GM12864 (cell line): Measurements from ENCODE around the gene SMIM38.
"Not testable (repeated sequence)": the region's sequence is repeated elsewhere in the genome, so short reads cannot be mapped to it uniquely, and the experiment has no call there.

ENCODE experiments used
- DNase-seq: peaks from one replicate; pipeline ENCODE4 v3.0.0-alpha.2; 2011; ENCODE audit warnings: low read depth
- H3K4me3 ChIP-seq: 2 replicates; pipeline ENCODE4 v1.5.1; 2011; ENCODE audit warnings: mild to moderate bottlenecking, low read depth, low read length, control low read depth
- TF ChIP-seq, protein P1 (sequence below): IDR thresholded peaks from 2 replicates; pipeline ENCODE4 v1.5.1; 2011; ENCODE audit warnings: low read depth, mild to moderate bottlenecking, moderate library complexity, low read length, control low read depth, inconsistent platforms; ENCODE audit errors: missing control alignments

The SMIM38 gene

DNA sequence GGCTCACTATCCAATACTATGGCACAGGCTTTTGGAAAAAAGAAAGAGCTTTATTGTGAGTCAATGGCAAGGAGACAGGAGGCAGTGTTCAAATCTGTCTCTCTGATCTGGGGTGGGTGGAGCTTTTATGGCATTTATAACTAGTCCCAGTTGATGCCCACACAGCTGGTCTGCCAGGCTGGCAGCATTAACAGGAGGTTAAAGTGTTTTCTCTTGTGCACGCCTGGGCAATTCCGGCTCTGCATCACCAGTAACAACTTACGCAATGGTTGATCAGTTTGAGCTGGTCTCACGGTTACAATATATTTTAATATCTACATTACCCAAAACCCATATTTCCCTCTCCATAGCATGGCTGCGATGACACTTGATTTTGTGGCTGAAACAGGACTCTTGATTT is 15.1 kb upstream of the SMIM38 start:
- no peak overlapping the region for H3K4me3 ChIP-seq
- no peak for DNase-seq
- TF ChIP-seq, protein P1, sequence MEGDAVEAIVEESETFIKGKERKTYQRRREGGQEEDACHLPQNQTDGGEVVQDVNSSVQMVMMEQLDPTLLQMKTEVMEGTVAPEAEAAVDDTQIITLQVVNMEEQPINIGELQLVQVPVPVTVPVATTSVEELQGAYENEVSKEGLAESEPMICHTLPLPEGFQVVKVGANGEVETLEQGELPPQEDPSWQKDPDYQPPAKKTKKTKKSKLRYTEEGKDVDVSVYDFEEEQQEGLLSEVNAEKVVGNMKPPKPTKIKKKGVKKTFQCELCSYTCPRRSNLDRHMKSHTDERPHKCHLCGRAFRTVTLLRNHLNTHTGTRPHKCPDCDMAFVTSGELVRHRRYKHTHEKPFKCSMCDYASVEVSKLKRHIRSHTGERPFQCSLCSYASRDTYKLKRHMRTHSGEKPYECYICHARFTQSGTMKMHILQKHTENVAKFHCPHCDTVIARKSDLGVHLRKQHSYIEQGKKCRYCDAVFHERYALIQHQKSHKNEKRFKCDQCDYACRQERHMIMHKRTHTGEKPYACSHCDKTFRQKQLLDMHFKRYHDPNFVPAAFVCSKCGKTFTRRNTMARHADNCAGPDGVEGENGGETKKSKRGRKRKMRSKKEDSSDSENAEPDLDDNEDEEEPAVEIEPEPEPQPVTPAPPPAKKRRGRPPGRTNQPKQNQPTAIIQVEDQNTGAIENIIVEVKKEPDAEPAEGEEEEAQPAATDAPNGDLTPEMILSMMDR: no peak

GRCh38 chr11:69141742-69142141 is 14.0 kb upstream of the SMIM38 start:
- TF ChIP-seq, protein P1: no peak
- no peak for DNase-seq

GRCh38 chr11:69142895-69143294 is 12.8 kb upstream of the SMIM38 start:
- TF ChIP-seq, protein P1: no peak
- no peak overlapping the region for H3K4me3 ChIP-seq
- no peak for DNase-seq

More at GRCh38 chr11:69141742-69142141, 14.0 kb upstream of the SMIM38 start:
- H3K4me3 ChIP-seq: no peak overlapping the region

DNA sequence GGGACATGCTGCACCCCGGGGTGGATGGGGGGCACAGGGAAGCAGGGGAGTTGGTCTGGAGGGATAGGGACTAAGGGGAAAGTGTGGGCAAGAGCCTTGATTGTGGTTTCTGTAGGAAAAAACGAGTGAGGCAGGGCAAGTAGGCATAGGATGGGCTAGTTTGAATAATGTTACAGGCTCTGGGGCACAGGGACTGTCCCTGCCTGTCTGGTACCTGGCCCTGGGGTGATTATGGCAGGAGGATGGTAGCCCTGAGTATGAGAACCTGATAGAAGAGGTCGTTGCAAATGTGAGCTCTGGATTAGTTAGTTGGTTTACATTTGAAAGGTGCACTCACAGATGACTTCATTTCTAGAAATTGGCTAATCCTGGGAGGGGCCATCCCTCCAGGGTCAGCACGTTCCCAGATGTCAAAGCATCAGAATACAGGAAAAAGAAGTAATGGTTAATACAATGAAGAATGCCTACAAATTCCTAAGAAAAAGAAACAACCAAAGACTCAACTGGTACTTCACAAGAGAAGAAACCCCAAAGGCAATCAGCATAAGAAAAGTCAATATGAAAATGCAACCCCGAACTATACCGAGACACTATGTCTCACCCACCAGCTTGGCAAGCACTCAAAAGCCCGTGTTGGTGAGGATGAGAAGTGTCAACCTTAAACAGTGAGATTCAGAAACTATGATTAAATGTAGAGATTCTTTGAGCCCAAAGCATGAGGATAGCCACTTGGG is 11.3 kb upstream of the SMIM38 start:
- no peak overlapping the region for H3K4me3 ChIP-seq
- TF ChIP-seq, protein P1: no peak
- no peak for DNase-seq

GRCh38 chr11:69145050-69145380 is 10.7 kb upstream of the SMIM38 start:
- TF ChIP-seq, protein P1: no peak
- no peak overlapping the region for H3K4me3 ChIP-seq
- no peak for DNase-seq

- DNase-seq: no peak
- TF ChIP-seq, protein P1: no peak
- no peak overlapping the region for H3K4me3 ChIP-seq
These were observed 7.4 kb upstream of the SMIM38 start for GRCh38 chr11:69148377-69148762.

DNA sequence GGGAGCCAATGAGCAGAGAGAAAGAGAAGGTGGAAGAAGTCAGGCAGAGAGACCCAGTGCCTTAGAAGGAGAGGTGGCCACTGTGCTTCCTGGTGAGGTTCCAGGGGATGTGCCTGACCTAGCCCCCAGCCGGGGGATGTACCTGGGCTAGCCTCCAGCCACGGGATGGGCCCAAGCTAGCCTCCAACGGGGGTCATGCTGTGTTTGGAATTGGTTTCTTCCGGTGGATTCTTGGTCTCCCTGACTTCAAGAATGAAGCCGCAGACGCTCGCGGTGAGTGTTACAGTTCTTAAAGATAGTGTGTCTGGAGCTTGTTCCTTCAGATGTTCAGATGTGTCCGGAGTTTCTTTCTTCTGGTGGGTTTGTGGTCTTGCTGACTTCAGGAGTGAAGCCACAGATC is 6.9 kb upstream of the SMIM38 start:
- TF ChIP-seq, protein P1: no peak
- no peak for DNase-seq
- H3K4me3 ChIP-seq: no peak overlapping the region

GRCh38 chr11:69149338-69150045 is 6.2 kb upstream of the SMIM38 start:
- H3K4me3 ChIP-seq, DNase-seq: not testable (repeated sequence)
